T-helper 1 cell (primary cell): Measurements from ENCODE around the gene RYR3.

Experiments
- DNase-seq, 5 donors: peaks; one replicate each; pipeline ENCODE4 v3.0.0-alpha.2; 2012 to 2020

RYR3 gene

DNA sequence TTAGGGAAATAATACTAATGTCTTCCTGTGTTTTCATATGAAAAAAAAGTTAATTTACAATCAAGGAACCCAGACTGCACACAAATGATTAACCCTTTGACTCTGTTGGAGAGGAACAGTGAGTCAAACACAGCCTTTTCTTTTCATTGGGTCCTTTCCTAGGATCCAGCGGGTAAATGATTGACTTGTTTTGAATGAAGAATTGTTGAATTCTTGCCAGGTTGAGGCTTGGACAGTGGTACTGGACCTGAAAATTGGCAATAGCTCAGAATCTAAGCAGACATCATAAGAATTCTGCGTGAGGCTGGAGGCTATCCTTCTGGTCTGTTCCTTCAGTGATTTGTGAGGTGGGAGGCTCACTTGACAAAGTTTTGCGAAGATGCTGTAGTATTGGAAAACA, 143.0 kb downstream of the RYR3 start:
- no peak for DNase-seq

DNA sequence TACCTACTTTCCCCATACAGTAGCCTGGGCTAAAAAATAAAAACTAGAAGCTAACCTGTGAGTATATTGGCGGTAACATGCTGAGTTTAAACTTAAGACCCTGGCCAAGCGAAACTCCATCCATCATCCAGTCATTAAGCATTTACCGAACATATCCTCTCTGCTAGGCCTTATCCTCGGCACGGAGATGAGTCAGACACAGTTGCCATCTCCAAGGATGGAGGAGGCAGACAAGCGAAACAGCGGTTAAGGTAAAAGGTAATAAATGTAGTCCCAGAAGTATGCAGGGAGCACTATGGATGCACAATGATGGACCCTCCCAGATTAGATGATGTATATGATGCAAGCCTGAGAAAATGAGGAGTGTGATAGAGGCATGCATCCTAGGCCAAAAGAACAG, 143.6 kb downstream of the RYR3 start:
- DNase-seq, result no peak

- DNase-seq, result no peak
Measured at GRCh38 chr15:33454996-33455395, 144.2 kb downstream of the RYR3 start.

GRCh38 chr15:33458421-33458820, 147.7 kb downstream of the RYR3 start:
- DNase-seq, result no peak

- no peak for DNase-seq
Measured at GRCh38 chr15:33460166-33460805, 149.5 kb downstream of the RYR3 start.

DNA sequence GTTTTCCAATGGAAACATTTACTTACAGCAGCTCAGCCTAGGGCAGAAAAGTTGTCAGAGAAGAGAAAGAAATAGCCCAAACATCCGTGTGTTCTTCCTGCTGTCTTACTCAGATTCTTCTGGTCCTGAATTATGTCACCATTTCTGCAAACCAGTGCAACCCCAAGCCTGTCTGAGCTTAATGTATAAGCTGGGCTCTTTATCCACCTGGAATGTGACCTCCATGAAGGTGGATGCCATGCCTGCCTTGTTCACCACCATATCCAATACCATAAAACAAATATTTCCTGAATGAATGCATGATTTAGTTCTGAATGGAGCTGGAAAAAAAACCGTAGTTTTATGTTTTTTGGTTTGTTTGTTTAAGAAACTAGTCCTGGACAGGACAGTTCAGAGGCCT, 150.9 kb downstream of the RYR3 start:
- no peak for DNase-seq

GRCh38 chr15:33467146-33467815, 156.5 kb downstream of the RYR3 start:
- no peak for DNase-seq

DNA sequence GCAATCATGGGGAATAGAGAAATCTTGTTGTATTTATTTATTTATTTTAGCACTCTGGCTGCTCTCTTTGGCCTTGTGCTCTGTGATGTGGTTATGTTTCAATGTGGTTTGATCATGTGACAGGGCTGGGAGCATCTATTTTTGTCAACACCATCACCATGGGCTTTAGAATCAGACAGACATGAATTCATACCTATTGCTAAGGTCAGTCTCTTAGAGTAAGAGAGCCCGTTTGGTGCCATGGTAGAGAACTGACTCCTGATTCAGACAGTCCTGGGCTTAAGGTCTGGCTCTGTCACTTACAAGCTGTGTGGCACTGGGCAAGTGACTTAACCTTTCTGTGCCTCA, 157.0 kb downstream of the RYR3 start:
- no peak for DNase-seq

DNA sequence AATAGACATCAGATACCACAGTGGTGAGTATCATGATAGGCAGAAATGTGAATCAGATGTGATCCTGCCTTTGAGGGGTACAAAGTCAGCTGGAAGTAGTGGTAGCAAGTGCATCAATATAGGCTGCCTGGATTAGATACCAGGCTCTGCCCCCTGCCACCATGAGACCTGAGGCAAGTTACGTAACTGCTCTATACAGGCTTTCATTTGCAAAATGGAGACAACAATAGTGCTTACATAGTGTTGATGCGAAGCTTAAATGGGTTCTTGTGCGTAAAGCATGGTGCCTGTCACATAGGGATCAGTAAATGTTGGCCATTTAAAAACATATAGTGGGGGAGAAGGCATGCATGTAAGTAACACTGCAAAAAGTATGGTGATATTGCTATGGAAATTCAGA, 158.0 kb downstream of the RYR3 start:
- no peak for DNase-seq

GRCh38 chr15:33473005-33473404, 162.2 kb downstream of the RYR3 start:
- no peak for DNase-seq

DNA sequence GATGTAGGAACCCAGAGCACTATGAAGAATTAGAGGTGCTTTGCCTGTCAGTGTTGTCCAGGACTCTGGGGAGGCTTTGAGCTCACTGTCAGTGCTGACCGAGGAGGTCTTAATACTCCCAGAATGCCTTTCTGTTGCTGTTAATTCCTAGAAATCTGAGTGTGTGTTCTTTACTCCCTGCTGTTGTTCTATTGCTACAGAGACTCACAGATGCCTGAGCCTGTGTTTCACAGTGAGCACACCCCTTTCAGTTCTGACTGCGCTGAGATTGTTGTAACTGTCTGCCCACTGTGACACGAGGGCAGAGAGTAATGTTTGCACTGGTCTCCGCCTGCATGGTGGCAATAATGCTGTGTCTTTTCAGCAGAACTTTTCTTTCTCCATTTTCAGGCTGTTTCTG, 162.9 kb downstream of the RYR3 start:
- no peak for DNase-seq

- no peak for DNase-seq
Measured at GRCh38 chr15:33476076-33476475, 165.3 kb downstream of the RYR3 start.

DNA sequence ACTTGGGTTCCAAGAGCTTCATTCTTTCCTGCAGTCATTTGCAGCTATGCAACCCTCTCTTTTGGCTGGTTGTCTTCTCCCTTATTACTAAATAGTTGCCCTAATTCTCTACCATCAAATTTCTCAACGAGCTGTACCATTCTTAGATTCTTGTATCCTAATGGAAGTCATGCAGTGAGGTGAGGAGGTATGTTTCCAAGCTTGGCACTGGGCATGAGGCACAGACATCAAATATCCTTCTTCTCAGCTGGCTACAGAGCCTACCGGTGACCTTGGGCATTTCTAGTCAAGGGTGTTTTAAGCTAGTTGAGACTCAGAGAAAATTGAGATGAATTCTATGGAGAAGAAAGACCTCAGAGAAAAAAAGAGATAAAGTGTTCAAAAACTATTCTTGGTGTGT, 166.1 kb downstream of the RYR3 start:
- DNase-seq, result no peak

DNA sequence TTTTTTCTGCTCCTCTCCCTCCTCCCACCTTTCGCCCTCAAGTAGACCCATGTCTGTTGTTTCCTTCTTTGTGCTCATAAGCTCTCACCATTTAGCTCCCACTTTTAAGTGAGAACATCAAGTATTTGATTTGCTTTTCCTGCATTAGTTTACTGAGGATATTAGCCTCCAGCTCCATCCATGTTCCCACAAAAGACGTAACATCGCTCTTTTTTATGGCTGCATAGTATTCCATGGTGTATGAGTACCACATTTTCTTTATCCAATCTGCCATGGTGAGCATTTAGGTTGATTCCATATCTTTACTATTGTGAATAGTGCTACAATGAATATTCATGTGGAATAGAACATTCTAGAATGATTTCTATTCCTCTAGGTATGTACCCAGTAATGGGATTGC, 178.6 kb downstream of the RYR3 start:
- no peak for DNase-seq

DNA sequence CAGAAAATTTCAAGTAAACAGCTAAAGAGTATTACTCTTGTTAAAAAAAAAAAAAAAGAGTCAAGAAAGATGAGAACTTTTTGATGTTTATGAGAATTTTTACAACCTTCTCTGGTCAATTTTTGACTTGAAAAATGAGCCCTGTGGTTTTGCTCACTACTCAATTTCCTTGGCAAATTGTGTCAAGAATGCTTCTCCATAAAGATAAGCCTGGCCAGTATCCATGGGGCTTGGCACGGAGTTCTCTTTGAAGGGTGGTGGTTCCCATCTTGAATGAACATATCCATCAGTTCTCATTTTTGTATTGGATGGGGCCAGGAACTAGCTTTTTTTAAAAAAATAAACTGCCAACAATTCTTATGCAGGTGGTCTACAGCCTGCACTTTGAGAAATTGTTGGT, 179.9 kb downstream of the RYR3 start:
- no peak for DNase-seq

DNA sequence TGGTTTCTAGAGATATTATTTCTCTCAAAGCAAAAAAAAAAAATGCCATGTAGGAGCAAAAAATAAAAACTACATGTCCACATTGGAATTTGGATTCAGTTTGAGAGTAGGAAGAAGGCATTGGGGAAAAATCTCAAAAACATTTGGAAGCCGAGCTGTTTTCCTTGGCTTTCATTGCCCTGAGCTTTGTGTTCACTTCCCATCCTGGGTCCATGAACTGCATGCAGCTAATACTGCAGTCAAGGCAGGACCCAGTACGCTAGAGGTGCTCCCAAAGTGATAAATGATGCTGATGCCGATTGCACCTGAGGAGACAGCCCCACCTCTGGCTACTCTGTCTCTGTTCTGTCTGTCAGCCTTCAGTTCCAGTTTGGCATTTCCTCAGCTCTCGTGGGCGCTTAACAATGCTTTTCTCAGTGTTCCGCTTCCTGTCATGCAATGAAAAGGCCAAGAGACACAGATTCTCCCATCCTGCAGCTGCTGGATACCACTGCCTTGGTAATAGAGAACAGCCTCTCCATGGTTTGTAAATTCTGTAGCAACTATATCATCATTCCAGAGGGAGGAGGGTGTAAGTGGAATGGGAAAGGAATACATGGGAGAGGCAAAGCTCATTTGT, 181.8 kb downstream of the RYR3 start:
- DNase-seq, result no peak

GRCh38 chr15:33494306-33494705, 183.5 kb downstream of the RYR3 start:
- no peak for DNase-seq

GRCh38 chr15:33500432-33501195, 189.8 kb downstream of the RYR3 start:
- no peak for DNase-seq

- DNase-seq, result no peak
Measured at GRCh38 chr15:33503681-33504080, 192.9 kb downstream of the RYR3 start.

DNA sequence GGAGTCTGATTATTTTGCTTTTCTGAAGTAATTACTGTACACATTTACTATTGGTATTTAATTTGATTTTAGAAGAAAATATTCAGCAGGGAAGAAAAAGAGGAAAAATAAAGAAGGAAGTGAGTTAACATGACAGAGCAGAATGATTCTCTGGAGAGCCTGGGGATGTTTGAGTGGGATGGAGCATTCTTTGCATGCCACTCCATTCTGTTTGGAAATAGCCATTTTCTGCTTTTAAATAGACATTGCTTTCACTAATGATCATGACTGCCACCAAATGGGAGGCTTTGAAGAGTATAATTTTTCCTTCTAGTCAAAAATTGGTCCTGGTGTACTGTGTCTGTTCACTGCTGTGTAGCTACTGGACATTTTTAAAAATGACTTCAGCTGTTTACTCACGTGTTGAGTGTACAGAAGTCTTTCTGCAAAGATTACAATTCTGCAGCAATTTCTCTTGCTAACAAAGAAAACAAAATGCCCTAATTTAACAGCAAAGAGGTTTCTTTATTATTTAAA, 196.1 kb downstream of the RYR3 start:
- no peak for DNase-seq

- DNase-seq, result no peak
Measured at GRCh38 chr15:33508703-33509102, 197.9 kb downstream of the RYR3 start.

- DNase-seq, result no peak
Measured at GRCh38 chr15:33515121-33515520, 204.4 kb downstream of the RYR3 start.

GRCh38 chr15:33516563-33516962, 205.8 kb downstream of the RYR3 start:
- DNase-seq, result no peak

DNA sequence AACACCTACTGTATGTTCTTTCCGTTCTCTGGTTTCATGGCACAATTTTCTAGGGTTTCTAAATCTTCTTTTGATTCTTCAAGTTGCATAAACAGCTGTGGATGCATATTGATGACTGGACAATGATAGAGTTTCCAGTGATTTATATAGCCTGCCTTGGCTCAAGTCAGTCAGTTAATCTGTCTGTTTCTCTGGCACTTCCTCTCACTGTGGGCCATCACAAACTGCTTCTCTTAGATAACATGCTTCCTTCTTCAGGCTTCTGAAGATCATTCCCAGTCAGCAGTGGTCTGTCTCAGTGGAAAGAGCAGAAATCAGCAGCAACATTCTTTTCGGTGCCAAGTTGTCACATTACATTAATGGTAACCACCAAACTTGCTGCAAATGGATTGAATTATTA, 207.2 kb downstream of the RYR3 start:
- DNase-seq, result no peak
